Smooth muscle cell (in vitro differentiated cells): ENCODE results near the gene ENPP4. TPM values are rescaled to one million over a fixed set of nuclear protein-coding genes. Genes with fewer than 3 reads are reported as not detected.

ENCODE experiments used
- DNase-seq: peaks from one replicate; lab custom pipeline; 2025; ENCODE audit not compliant: unreplicated experiment; lab: John Stamatoyannopoulos, UW
- H2AFZ ChIP-seq: fragments of 200-600 bp; sonication (generic); 2 replicates; pipeline ENCODE4 v1.6.0; 2016; ENCODE audit warnings: antibody characterized with exemption, low read depth, mild to moderate bottlenecking
- H3F3A ChIP-seq: fragments of 200-600 bp; sonication (generic); 2 replicates; pipeline ENCODE4 v1.6.0; 2017; ENCODE audit warnings: antibody characterized with exemption, low read depth
- H3K27ac ChIP-seq: fragments of 200-600 bp; sonication (generic); 2 replicates; pipeline ENCODE4 v1.5.1; 2016; ENCODE audit warnings: low read depth, mild to moderate bottlenecking
- H3K27me3 ChIP-seq: fragments of 200-600 bp; sonication (generic); 2 replicates; pipeline ENCODE4 v1.6.1; 2016; ENCODE audit warnings: low read depth, mild to moderate bottlenecking
- H3K36me3 ChIP-seq: fragments of 200-600 bp; sonication (generic); 2 replicates; pipeline ENCODE4 v1.5.1; 2016; ENCODE audit warnings: low read depth
- H3K4me1 ChIP-seq: fragments of 200-600 bp; sonication (generic); 2 replicates; pipeline ENCODE4 v1.5.1; 2016; ENCODE audit warnings: low read depth
- H3K4me2 ChIP-seq: fragments of 200-600 bp; sonication (generic); 2 replicates; pipeline ENCODE4 v1.6.0; 2016; ENCODE audit warnings: mild to moderate bottlenecking
- H3K4me3 ChIP-seq: fragments of 200-600 bp; sonication (generic); 2 replicates; pipeline ENCODE4 v1.5.1; 2016; ENCODE audit warnings: mild to moderate bottlenecking
- H3K79me2 ChIP-seq: fragments of 200-600 bp; sonication (generic); 2 replicates; pipeline ENCODE4 v1.6.0; 2016; ENCODE audit warnings: low read depth, mild to moderate bottlenecking
- H3K9ac ChIP-seq: fragments of 200-600 bp; sonication (generic); 2 replicates; pipeline ENCODE4 v1.6.0; 2016; ENCODE audit warnings: low read depth
- H3K9me3 ChIP-seq: fragments of 200-600 bp; sonication (generic); replicated peaks from 2 replicates; pipeline ENCODE4 v1.5.1; 2016; ENCODE audit warnings: low read depth
- H4K20me1 ChIP-seq: fragments of 200-600 bp; sonication (generic); 2 replicates; pipeline ENCODE4 v1.6.0; 2016; ENCODE audit warnings: low read depth
- CTCF ChIP-seq: fragments of 200-600 bp; sonication (generic); IDR thresholded peaks from 2 replicates; pipeline ENCODE4 v1.5.1; 2017; ENCODE audit warnings: borderline replicate concordance, mild to moderate bottlenecking, antibody characterized with exemption; ENCODE audit not compliant: insufficient read depth, poor library complexity, severe bottlenecking
- WGBS: methylation state at CpG from one replicate; pipeline ENCODE4 v1.1.7; 2016; ENCODE audit warnings: low lambda C conversion rate; 5-methylcytosine and 5-hydroxymethylcytosine counted together
- polyA plus RNA-seq: library from polyadenylated mRNA; unstranded; fragments of >200 nt; fragmentation: Nextera tagmentation; extraction: Ambion mirVana; gene quantifications from 2 replicates; pipeline ENCODE4 v1.2.1, GENCODE V29; 2016
- total RNA-seq: library from RNA; depleted of rRNA; stranded (reverse); fragments of >200 nt; gene quantifications from 2 replicates; pipeline ENCODE4 v1.2.3, GENCODE V29; 2014

The ENPP4 gene
- total and polyA plus RNA-seq, 2 experiments from 2014 or later: 0.31 to 1.6 TPM

GRCh38 chr6:46135176-46135575 is 5.4 kb downstream of the ENPP4 start:
- Histone ChIP-seq H3K4me2 (no peak overlapping the region), H2AFZ (no peak overlapping the region), H3K27ac (no peak overlapping the region), H3K4me1 (no peaks in the 10 kb centered on the region), H3K4me3 (no peak overlapping the region), H3F3A (no peaks in the 10 kb centered on the region), H3K79me2 (no peaks in the 10 kb centered on the region), H3K9me3 (no peaks in the 10 kb centered on the region), H3K9ac (no peak overlapping the region), H3K36me3 (no peaks in the 10 kb centered on the region), H3K27me3 (peaks cover 39% of the 10 kb centered on the region), H4K20me1 (no peaks in the 10 kb centered on the region)
- WGBS: 86% methylated on average over 1 of the region's 1 CpG
- DNase-seq: no peak
- TF ChIP-seq CTCF: no peak

GRCh38 chr6:46136831-46137230 is 7.0 kb downstream of the ENPP4 start:
- no peaks in the 10 kb centered on the region for H3K9me3 ChIP-seq
- H2AFZ ChIP-seq: no peak overlapping the region
- H3K4me3 ChIP-seq: no peak overlapping the region
- 89% methylated on average over 2 of the region's 2 CpGs for WGBS
- no peaks in the 10 kb centered on the region for H4K20me1 ChIP-seq
- H3K4me2 ChIP-seq: no peak overlapping the region
- no peaks in the 10 kb centered on the region for H3K36me3 ChIP-seq
- H3K9ac ChIP-seq: no peak overlapping the region
- no peaks in the 10 kb centered on the region for H3K4me1 ChIP-seq
- TF ChIP-seq CTCF: no peak
- H3K27me3 ChIP-seq: peaks cover 32% of the 10 kb centered on the region
- no peak overlapping the region for H3K27ac ChIP-seq
- no peaks in the 10 kb centered on the region for H3K79me2 ChIP-seq
- no peaks in the 10 kb centered on the region for H3F3A ChIP-seq
- DNase-seq: no peak

DNA sequence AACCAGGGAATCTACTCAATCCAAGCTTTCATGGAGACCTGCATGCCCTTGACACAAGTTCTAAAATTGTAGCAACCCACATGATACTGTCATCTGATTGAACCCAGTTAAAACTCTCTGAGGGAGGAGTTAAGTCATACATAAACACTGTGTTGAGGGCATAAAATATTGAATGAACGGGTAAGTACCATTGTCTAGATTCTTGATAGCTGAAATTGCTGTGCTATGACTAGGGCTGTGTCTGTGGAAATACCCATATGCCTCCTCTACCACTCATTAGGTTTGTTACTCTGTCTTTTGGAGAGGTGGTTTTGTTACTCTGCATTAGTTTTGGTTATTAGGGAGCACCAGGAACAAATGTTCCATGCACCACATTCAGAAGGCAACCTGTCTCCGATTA is 7.6 kb downstream of the ENPP4 start:
- H3K79me2 ChIP-seq: no peaks in the 10 kb centered on the region
- no peaks in the 10 kb centered on the region for H3K9me3 ChIP-seq
- no peaks in the 10 kb centered on the region for H3K36me3 ChIP-seq
- no peaks in the 10 kb centered on the region for H3F3A ChIP-seq
- no peak overlapping the region for H2AFZ ChIP-seq
- no peaks in the 10 kb centered on the region for H4K20me1 ChIP-seq
- H3K4me1 ChIP-seq: no peaks in the 10 kb centered on the region
- 86% methylated on average over 2 of the region's 2 CpGs for WGBS
- H3K9ac ChIP-seq: no peak overlapping the region
- H3K4me2 ChIP-seq: no peak overlapping the region
- DNase-seq: no peak
- no peak for TF ChIP-seq CTCF
- H3K27me3 ChIP-seq: peaks cover 32% of the 10 kb centered on the region
- H3K4me3 ChIP-seq: no peak overlapping the region
- H3K27ac ChIP-seq: no peak overlapping the region

- H2AFZ ChIP-seq: no peak overlapping the region
- no peaks in the 10 kb centered on the region for H3K36me3 ChIP-seq
- no peak overlapping the region for H3K27ac ChIP-seq
- DNase-seq: no peak
- H3K4me3 ChIP-seq: no peak overlapping the region
- H3K79me2 ChIP-seq: no peaks in the 10 kb centered on the region
- H3K27me3 ChIP-seq: peaks cover 32% of the 10 kb centered on the region
- 86% methylated on average over 1 of the region's 1 CpG for WGBS
- TF ChIP-seq CTCF: no peak
- no peak overlapping the region for H3K9ac ChIP-seq
- H4K20me1 ChIP-seq: no peaks in the 10 kb centered on the region
- H3K4me1 ChIP-seq: no peaks in the 10 kb centered on the region
- H3K9me3 ChIP-seq: no peaks in the 10 kb centered on the region
- no peak overlapping the region for H3K4me2 ChIP-seq
- H3F3A ChIP-seq: no peaks in the 10 kb centered on the region
Observed at GRCh38 chr6:46138281-46138680, 8.5 kb downstream of the ENPP4 start.
